ENCODE measurements around the gene GMPR2. TPM values are rescaled to one million over a fixed set of nuclear protein-coding genes. Genes with fewer than 3 reads are reported as not detected.

Gene GMPR2
- total and polyA plus RNA-seq, 2 of the 4 experiments (the other 2 are of a cell fraction) = 63.7 to 92.5 TPM

DNA sequence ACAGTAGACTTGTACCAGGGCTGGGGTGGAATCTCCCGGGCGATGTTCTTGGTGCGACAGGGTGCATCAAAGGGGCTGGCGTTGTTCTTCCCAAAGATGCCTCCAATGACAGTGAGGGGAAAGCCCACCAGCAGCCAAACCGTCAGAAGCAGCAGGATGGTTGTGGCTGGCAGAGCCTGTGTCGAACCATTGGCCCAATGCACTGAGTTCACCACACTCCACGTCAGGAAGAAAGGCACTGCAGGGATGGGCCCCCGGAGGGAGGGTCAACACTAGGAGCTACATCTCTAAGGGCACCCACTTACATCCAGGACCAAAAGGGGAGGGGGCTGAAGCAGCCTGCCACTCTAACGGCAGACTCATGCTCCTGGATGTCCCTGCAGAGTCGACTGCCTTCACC is 42.3 kb upstream of the GMPR2 start:
- TF ChIP-seq SMC3 (IDR thresholded peaks at IDR 0.05; ENCODE audit: low read depth, low read length) (no peak), POLR2A (IDR thresholded peaks at IDR 0.05; ENCODE audit: low read depth, low read length) (no peak), NFE2L2 (IDR thresholded peaks at IDR 0.05; ENCODE audit: low read depth, low read length) (no peak), MAFK (IDR thresholded peaks at IDR 0.05; ENCODE audit: low read depth, low read length) (no peak), FOS (IDR thresholded peaks at IDR 0.05; ENCODE audit: low read depth, low read length) (no peak), CHD1 (IDR thresholded peaks at IDR 0.05; ENCODE audit: low read depth, low read length) (no peak), MXI1 (IDR thresholded peaks at IDR 0.05; ENCODE audit: borderline replicate concordance, low read depth, low read length) (no peak), CEBPB (IDR thresholded peaks at IDR 0.05; ENCODE audit: low read depth, low read length) (no peak), RAD21 (IDR thresholded peaks at IDR 0.05; ENCODE audit: low read length) (no peak), RCOR1 (IDR thresholded peaks at IDR 0.05; ENCODE audit: insufficient replicate concordance, low read length) (no peak), RFX5 (IDR thresholded peaks at IDR 0.05; ENCODE audit: low read depth, low read length) (no peak), BHLHE40 (IDR thresholded peaks at IDR 0.05; ENCODE audit: low read depth, low read length) (no peak), MAZ (IDR thresholded peaks at IDR 0.05; ENCODE audit: borderline replicate concordance, low read depth, low read length) (no peak)
- TF ChIP-seq, protein P1, sequence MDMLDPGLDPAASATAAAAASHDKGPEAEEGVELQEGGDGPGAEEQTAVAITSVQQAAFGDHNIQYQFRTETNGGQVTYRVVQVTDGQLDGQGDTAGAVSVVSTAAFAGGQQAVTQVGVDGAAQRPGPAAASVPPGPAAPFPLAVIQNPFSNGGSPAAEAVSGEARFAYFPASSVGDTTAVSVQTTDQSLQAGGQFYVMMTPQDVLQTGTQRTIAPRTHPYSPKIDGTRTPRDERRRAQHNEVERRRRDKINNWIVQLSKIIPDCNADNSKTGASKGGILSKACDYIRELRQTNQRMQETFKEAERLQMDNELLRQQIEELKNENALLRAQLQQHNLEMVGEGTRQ (IDR thresholded peaks at IDR 0.05; ENCODE audit: low read depth, low read length) = no peak
- TF ChIP-seq, protein P2, sequence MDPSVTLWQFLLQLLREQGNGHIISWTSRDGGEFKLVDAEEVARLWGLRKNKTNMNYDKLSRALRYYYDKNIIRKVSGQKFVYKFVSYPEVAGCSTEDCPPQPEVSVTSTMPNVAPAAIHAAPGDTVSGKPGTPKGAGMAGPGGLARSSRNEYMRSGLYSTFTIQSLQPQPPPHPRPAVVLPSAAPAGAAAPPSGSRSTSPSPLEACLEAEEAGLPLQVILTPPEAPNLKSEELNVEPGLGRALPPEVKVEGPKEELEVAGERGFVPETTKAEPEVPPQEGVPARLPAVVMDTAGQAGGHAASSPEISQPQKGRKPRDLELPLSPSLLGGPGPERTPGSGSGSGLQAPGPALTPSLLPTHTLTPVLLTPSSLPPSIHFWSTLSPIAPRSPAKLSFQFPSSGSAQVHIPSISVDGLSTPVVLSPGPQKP (IDR thresholded peaks at IDR 0.05; ENCODE audit: borderline replicate concordance, low read depth, low read length) = no peak
- TF ChIP-seq, protein P3, sequence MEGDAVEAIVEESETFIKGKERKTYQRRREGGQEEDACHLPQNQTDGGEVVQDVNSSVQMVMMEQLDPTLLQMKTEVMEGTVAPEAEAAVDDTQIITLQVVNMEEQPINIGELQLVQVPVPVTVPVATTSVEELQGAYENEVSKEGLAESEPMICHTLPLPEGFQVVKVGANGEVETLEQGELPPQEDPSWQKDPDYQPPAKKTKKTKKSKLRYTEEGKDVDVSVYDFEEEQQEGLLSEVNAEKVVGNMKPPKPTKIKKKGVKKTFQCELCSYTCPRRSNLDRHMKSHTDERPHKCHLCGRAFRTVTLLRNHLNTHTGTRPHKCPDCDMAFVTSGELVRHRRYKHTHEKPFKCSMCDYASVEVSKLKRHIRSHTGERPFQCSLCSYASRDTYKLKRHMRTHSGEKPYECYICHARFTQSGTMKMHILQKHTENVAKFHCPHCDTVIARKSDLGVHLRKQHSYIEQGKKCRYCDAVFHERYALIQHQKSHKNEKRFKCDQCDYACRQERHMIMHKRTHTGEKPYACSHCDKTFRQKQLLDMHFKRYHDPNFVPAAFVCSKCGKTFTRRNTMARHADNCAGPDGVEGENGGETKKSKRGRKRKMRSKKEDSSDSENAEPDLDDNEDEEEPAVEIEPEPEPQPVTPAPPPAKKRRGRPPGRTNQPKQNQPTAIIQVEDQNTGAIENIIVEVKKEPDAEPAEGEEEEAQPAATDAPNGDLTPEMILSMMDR (conservative IDR thresholded peaks at IDR 0.05; ENCODE audit: low read depth, low read length) = no peak
- Histone ChIP-seq H4K5ac (ENCODE audit: low read depth, low read length) (no peak overlapping the region), H3K23ac (ENCODE audit: low read depth, low read length) (no peak overlapping the region), H3K9me3 (ENCODE audit: control insufficient read depth, insufficient read depth, low read length) (no peaks in the 10 kb centered on the region), H3K9me1 (ENCODE audit: insufficient read depth, low read length) (peaks cover 23% of the 10 kb centered on the region), H3K56ac (ENCODE audit: extremely low read depth, insufficient read depth, low read length) (no peak overlapping the region), H2AK9ac (replicated peaks; ENCODE audit: low read depth, low read length, poor library complexity) (peak overlapping the region; percentile 35), H3K14ac (replicated peaks; ENCODE audit: low read depth, low read length) (no peak overlapping the region), H2BK15ac (ENCODE audit: low read depth, low read length) (no peak overlapping the region), H3K36me3 (ENCODE audit: control insufficient read depth, insufficient read depth, low read length) (peaks cover 36% of the 10 kb centered on the region), H3K27me3 (ENCODE audit: control insufficient read depth, insufficient read depth, low read length) (no peaks in the 10 kb centered on the region), H3K9ac (ENCODE audit: low read depth, low read length) (no peak overlapping the region), H3K4me1 (ENCODE audit: control insufficient read depth, insufficient read depth, low read length) (peaks cover 9% of the 10 kb centered on the region), H2BK120ac (ENCODE audit: low read depth, low read length) (no peak overlapping the region), H2BK5ac (ENCODE audit: low read depth, low read length, poor library complexity, severe bottlenecking) (no peak overlapping the region), H3K4me3 (ENCODE audit: insufficient read depth, low read depth, low read length) (no peak overlapping the region), H3K4ac (ENCODE audit: low read depth, low read length) (no peak overlapping the region), H3K79me1 (ENCODE audit: low read depth in 1 of 2, low read length in 2 of 2) (peaks cover 34 to 75% of the 10 kb centered on the region in 2 experiments), H3K18ac (ENCODE audit: low read depth, low read length) (no peak overlapping the region), H4K91ac (ENCODE audit: insufficient read depth, low read depth, low read length) (no peak overlapping the region), H2BK20ac (ENCODE audit: low read depth, low read length) (no peak overlapping the region), H4K8ac (ENCODE audit: low read depth in 2 of 2, low read length in 2 of 2) (no peak overlapping the region), H3K27ac (ENCODE audit: insufficient read depth, low read length) (no peak overlapping the region), H2AK5ac (ENCODE audit: low read depth, low read length) (no peak overlapping the region), H4K20me1 (ENCODE audit: insufficient read depth, low read length) (no peaks in the 10 kb centered on the region), H3K4me2 (ENCODE audit: low read depth, low read length) (no peak overlapping the region), H2AFZ (replicated peaks; ENCODE audit: low read length, poor library complexity) (no peak overlapping the region)
- ATAC-seq (ENCODE audit: low read depth) = no peak
- DNase-seq = no peak
- intact Hi-C loops (cut with micrococcal nuclease) = no loop called here
- WGBS, 2 experiments (ENCODE audit: extremely low coverage in 2 of 2, insufficient read length in 1 of 2) = 94% methylated on average over 3 of the region's 10 CpGs; no CpG with 5 or more reads in 1 of the 2 experiments
- in situ Hi-C loops (cut with MboI; ENCODE audit: low sequenced_read_pairs) = no loop called here
- no TSS peak for BruUV-seq (replicated peaks)
- ChIA-PET POLR2A (ENCODE audit: unreplicated experiment) (no interaction called here), CTCF (no interaction called here)
- dilution Hi-C loops (cut with HindIII; ENCODE audit: low sequenced_read_pairs, unreplicated experiment) = no loop called here

Measured in IMR-90 (cell line).